ENCODE measurements around the gene ACTA2. TPM values are rescaled to one million over a fixed set of nuclear protein-coding genes. Genes with fewer than 3 reads are reported as not detected.
A peak's percentile ranks its signal among the peaks of the same experiment; 100 is the strongest.
"Not testable (repeated sequence)": the region's sequence is repeated elsewhere in the genome, so short reads cannot be mapped to it uniquely, and the experiment has no call there.

Gene ACTA2
- total and polyA plus RNA-seq, 4 donors, result 3,163 to 9,611 (median 4,255) TPM

DNA sequence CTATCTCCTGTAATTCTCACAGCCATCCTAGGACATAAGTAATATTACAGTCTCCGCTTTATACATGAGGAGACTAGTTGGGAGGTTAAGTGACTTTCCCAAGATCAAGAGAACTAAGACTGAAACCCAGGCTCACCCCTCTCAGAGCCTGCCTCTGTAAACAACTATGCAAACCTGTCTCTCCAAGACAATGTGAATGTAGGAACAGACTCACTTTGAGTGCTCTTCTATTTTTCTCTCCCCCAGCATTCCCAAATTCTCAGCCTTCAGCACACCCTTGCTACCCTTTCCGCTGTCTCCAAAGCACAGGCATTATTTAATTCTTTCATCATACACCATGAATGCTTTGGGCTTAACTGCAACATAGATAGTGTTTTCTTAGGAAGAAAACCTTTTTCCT lies 13.6 kb downstream of the ACTA2 start:
- peak overlapping the region; percentile 16 to 50 for H3K27ac ChIP-seq (ENCODE audit: low read depth in 1 of 2, low read length in 2 of 2)
- no peaks in the 10 kb centered on the region for H3K4me1 ChIP-seq (ENCODE audit: control insufficient read depth in 1 of 2, insufficient read depth in 2 of 2, low read length in 2 of 2)
- ATAC-seq (ENCODE audit: low FRiP score), result no peak
- H3K4me3 ChIP-seq (ENCODE audit: low read length in 2 of 2), result no peak overlapping the region
- no peaks in the 10 kb centered on the region for H3K27me3 ChIP-seq (ENCODE audit: control insufficient read depth in 1 of 2, insufficient read depth in 2 of 2, low read length in 1 of 2)
- H3K36me3 ChIP-seq (ENCODE audit: control insufficient read depth in 1 of 2, insufficient read depth in 2 of 2, low read length in 1 of 2), result peaks cover 30 to 39% of the 10 kb centered on the region in 2 donors
- WGBS, 2 donors, result 82 to 83% methylated on average over 2 of the region's 2 CpGs
- intact Hi-C loops (cut with DNase I), result loop anchor here in 1 of 2 donors (10.0 kb wide), 1 partner anchor 276 kb away; no protein-coding TSS in a partner anchor
- H3K9me3 ChIP-seq (ENCODE audit: control insufficient read depth, low read length), result no peaks in the 10 kb centered on the region
- DNase-seq, result no peak

DNA sequence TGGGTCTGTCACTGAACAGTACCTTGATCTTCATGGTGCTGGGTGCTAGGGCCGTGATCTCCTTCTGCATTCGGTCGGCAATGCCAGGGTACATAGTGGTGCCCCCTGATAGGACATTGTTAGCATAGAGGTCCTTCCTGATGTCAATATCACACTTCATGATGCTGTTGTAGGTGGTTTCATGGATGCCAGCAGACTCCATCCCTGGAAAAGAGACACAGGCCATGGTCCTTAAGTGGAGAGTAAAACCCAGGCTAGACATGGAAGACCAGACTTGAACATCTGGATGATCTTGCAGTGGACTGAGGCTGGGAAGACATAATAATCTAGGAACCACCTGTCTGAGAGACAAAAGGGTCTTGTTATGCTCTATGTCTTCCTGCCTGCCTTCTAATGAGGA lies 14.5 kb downstream of the ACTA2 start:
- intact Hi-C loops (cut with DNase I), result loop anchor here in 1 of 2 donors (10.0 kb wide), 1 partner anchor 277 kb away; no protein-coding TSS in a partner anchor
- H3K9me3 ChIP-seq (ENCODE audit: control insufficient read depth, low read length), result no peaks in the 10 kb centered on the region
- H3K4me3 ChIP-seq (ENCODE audit: low read length in 2 of 2), result no peak overlapping the region
- no peak for DNase-seq
- peak overlapping the region; percentile 30 to 42 for H3K27ac ChIP-seq (ENCODE audit: low read depth in 1 of 2, low read length in 2 of 2)
- H3K36me3 ChIP-seq (ENCODE audit: control insufficient read depth in 1 of 2, insufficient read depth in 2 of 2, low read length in 1 of 2), result peaks cover 22 to 36% of the 10 kb centered on the region in 2 donors
- 38 to 39% methylated on average over 3 of the region's 3 CpGs for whole genome bisulfite sequencing, 2 donors
- no peak for ATAC-seq (ENCODE audit: low FRiP score)
- no peaks in the 10 kb centered on the region for H3K4me1 ChIP-seq (ENCODE audit: control insufficient read depth in 1 of 2, insufficient read depth in 2 of 2, low read length in 2 of 2)
- no peaks in the 10 kb centered on the region for H3K27me3 ChIP-seq (ENCODE audit: control insufficient read depth in 1 of 2, insufficient read depth in 2 of 2, low read length in 1 of 2)

DNA sequence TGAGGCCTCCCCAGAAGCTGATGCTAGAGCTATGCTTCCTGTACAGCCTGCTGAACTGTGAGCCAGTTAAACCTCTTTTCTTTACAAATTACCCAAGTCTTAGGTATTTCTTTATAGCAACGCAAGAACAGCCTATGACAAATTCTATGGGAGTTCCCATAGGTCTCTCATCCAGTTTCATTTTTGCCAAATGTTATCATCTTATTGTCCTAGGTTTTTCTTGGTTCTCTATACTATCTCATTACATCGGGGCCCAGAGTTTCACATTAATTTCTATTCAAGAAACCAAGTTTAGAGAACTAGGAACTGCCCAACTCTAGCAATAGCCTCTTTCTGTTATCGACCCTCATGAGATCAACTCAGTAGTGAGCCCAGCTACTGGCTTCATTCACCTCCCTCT lies 15.9 kb downstream of the ACTA2 start:
- ATAC-seq (ENCODE audit: low FRiP score) (no peak), DNase-seq (no peak)
- peak overlapping the region in 1 of 2 donors; percentile 42 for H3K27ac ChIP-seq (ENCODE audit: low read depth in 1 of 2, low read length in 2 of 2)
- no peaks in the 10 kb centered on the region for H3K27me3 ChIP-seq (ENCODE audit: control insufficient read depth in 1 of 2, insufficient read depth in 2 of 2, low read length in 1 of 2)
- no peaks in the 10 kb centered on the region for H3K9me3 ChIP-seq (ENCODE audit: control insufficient read depth, low read length)
- no peaks in the 10 kb centered on the region for H3K4me1 ChIP-seq (ENCODE audit: control insufficient read depth in 1 of 2, insufficient read depth in 2 of 2, low read length in 2 of 2)
- intact Hi-C loops (cut with DNase I), result loop anchor here in 1 of 2 donors (10.0 kb wide), 1 partner anchor 278 kb away; no protein-coding TSS in a partner anchor
- 23 to 26% methylated on average over 3 of the region's 3 CpGs for WGBS, 2 donors
- peaks cover 17 to 26% of the 10 kb centered on the region in 2 donors for H3K36me3 ChIP-seq (ENCODE audit: control insufficient read depth in 1 of 2, insufficient read depth in 2 of 2, low read length in 1 of 2)
- H3K4me3 ChIP-seq (ENCODE audit: low read length in 2 of 2), result no peak overlapping the region

DNA sequence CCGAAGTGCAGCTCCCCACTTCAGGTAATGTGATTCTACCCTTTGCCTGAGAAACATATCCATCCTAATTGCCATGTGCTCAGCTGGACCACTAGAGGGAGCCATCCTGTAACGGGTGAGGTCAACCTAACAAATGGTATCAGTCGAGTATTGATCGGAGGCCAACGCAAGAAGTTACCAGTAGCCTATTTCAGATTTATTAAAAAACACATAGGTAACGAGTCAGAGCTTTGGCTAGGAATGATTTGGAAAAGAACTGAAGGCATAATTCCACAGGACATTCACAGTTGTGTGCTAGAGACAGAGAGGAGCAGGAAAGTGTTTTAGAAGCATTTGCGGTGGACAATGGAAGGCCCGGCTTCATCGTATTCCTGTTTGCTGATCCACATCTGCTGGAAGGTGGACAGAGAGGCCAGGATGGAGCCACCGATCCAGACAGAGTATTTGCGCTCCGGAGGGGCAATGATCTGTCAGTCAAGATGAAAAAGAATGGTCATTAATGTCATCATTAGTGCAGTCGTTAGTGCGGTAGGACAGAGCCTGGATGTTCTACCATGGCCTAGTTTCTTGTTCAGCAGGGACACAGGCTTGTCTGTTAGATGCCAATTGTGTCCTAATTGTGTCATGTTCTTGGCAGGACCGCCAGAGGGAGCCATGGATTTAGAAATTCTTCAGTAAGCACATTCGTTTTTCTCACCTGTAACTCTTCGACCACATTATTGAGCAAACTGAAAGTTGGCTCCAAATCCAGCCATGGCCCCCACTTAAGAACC lies 17.5 kb downstream of the ACTA2 start:
- Histone ChIP-seq H3K27ac (ENCODE audit: low read depth in 1 of 2, low read length in 2 of 2) (peak overlapping the region in 1 of 2 donors; percentile 81), H3K27me3 (ENCODE audit: control insufficient read depth in 1 of 2, insufficient read depth in 2 of 2, low read length in 1 of 2) (no peaks in the 10 kb centered on the region), H3K36me3 (ENCODE audit: control insufficient read depth in 1 of 2, insufficient read depth in 2 of 2, low read length in 1 of 2) (peaks cover 14 to 17% of the 10 kb centered on the region in 2 donors), H3K9me3 (ENCODE audit: control insufficient read depth, low read length) (no peaks in the 10 kb centered on the region), H3K4me1 (ENCODE audit: control insufficient read depth in 1 of 2, insufficient read depth in 2 of 2, low read length in 2 of 2) (no peaks in the 10 kb centered on the region), H3K4me3 (ENCODE audit: low read length in 2 of 2) (no peak overlapping the region)
- ATAC-seq (ENCODE audit: low FRiP score), result peak; percentile 67
- WGBS, 2 donors, result 12 to 13% methylated on average over 17 of the region's 17 CpGs
- intact Hi-C loops (cut with DNase I), result loop anchor here in 1 of 2 donors (2.0 to 10.0 kb wide), 2 partner anchors 56 to 280 kb away; partner anchors contain the start of gene FAS
- DNase-seq, result peak in 1 of 2 donors; percentile 76

DNA sequence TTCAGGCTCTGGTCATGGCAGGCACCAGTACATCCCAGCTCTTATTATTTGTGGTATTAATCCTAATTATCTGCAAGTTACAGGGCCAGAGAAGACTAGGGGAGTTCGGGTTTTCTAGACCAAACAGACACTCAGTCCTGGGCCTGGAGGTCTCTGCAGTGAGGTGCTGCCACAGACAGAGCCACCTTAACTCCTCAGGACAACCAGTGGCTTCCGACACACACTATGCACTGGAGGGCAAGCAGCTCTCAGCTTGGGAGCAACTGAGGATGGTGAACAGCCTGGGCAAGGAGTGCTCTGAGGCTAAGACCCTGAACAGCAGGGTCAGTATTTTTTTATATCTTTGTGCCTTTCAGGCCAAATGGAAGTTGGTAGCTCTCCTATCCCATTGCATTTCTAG lies 19.0 kb downstream of the ACTA2 start:
- 13 to 18% methylated on average over 2 of the region's 2 CpGs for WGBS, 2 donors
- no peak overlapping the region for H3K4me3 ChIP-seq (ENCODE audit: low read length in 2 of 2)
- no peaks in the 10 kb centered on the region for H3K9me3 ChIP-seq (ENCODE audit: control insufficient read depth, low read length)
- ATAC-seq (ENCODE audit: low FRiP score) (peak; percentile 4), DNase-seq (no peak)
- H3K27me3 ChIP-seq (ENCODE audit: control insufficient read depth in 1 of 2, insufficient read depth in 2 of 2, low read length in 1 of 2), result no peaks in the 10 kb centered on the region
- H3K36me3 ChIP-seq (ENCODE audit: control insufficient read depth in 1 of 2, insufficient read depth in 2 of 2, low read length in 1 of 2), result peaks cover 6 to 9% of the 10 kb centered on the region in 2 donors
- no peaks in the 10 kb centered on the region for H3K4me1 ChIP-seq (ENCODE audit: control insufficient read depth in 1 of 2, insufficient read depth in 2 of 2, low read length in 2 of 2)
- H3K27ac ChIP-seq (ENCODE audit: low read depth in 1 of 2, low read length in 2 of 2), result peak overlapping the region in 1 of 2 donors; percentile 76
- intact Hi-C loops (cut with DNase I), result loop anchor here (2.0 to 10.0 kb wide), 4 partner anchors 57 to 281 kb away; partner anchors contain the start of gene FAS (in 1 of the 2)

DNA sequence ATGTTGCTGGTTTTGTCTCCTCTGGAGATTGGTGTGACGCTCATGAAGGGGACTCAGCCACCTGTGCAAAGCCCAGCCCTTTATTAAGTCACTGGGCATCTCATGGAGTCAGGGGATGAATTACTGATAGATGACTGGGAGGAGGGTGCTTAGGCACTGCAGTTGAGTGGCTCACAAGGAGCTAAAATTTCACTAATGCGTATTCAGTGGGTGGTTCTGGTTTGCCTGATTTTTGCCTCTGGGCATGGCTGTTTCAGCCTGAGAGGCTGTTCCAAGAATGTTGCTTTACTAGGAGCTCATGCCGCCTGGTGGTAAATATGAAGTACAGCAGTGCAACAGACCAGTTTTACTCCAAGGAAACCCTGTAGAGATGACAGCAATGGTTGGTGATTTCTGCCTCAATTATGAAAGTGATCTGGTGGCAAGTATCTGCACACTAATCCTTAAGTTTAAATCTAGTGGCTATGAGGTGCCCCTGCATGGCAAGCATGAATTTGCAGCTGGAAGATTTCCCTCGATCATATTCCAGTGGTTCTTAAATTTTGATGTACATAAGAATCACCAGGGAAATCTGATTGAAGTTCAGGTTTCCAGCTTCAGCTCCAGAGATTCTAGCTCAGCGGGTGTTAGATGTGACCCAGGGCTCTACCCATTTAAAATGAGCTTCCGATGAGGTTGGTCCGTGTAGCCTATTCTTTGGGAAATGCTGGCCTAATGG lies 19.9 kb downstream of the ACTA2 start:
- H3K36me3 ChIP-seq (ENCODE audit: control insufficient read depth in 1 of 2, insufficient read depth in 2 of 2, low read length in 1 of 2), result peaks cover 3 to 7% of the 10 kb centered on the region in 2 donors
- no peaks in the 10 kb centered on the region for H3K27me3 ChIP-seq (ENCODE audit: control insufficient read depth in 1 of 2, insufficient read depth in 2 of 2, low read length in 1 of 2)
- H3K27ac ChIP-seq (ENCODE audit: low read depth in 1 of 2, low read length in 2 of 2), result peak overlapping the region in 1 of 2 donors; percentile 81
- intact Hi-C loops (cut with DNase I), result loop anchor here (1.0 to 10.0 kb wide), 5 partner anchors 52 to 282 kb away; partner anchors contain the start of genes FAS (in 1 of the 2) and STAMBPL1 (in 1 of the 2)
- H3K4me1 ChIP-seq (ENCODE audit: control insufficient read depth in 1 of 2, insufficient read depth in 2 of 2, low read length in 2 of 2), result no peaks in the 10 kb centered on the region
- no peaks in the 10 kb centered on the region for H3K9me3 ChIP-seq (ENCODE audit: control insufficient read depth, low read length)
- H3K4me3 ChIP-seq (ENCODE audit: low read length in 2 of 2), result no peak overlapping the region
- WGBS, 2 donors, result 7 to 12% methylated on average over 7 of the region's 7 CpGs
- DNase-seq (peak in 1 of 2 donors; percentile 68), ATAC-seq (ENCODE audit: low FRiP score) (peak; percentile 87)

DNA sequence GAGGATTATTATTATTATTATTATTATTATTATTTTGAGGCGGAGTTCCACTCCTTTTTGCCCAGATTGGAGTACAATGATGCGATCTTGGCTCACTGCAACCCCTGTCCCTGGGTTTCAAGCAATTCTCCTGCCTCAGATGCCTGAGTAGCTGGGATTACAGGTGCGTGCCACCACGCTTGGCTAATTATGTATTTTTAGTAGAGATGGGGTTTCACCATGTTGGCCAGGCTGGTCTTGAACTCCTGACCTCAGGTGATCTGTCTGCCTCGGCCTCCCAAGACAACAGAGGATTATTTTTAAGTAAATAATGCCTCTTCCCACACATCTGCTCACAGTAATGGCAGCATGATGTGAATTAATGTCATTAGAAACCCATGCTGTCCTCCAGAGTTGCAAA lies 20.5 kb downstream of the ACTA2 start:
- H3K9me3 ChIP-seq (ENCODE audit: control insufficient read depth, low read length); H3K36me3 ChIP-seq (ENCODE audit: control insufficient read depth in 1 of 2, insufficient read depth in 2 of 2, low read length in 1 of 2); DNase-seq; H3K4me1 ChIP-seq (ENCODE audit: control insufficient read depth in 1 of 2, insufficient read depth in 2 of 2, low read length in 2 of 2); ATAC-seq (ENCODE audit: low FRiP score); H3K4me3 ChIP-seq (ENCODE audit: low read length in 2 of 2); H3K27me3 ChIP-seq (ENCODE audit: control insufficient read depth in 1 of 2, insufficient read depth in 2 of 2, low read length in 1 of 2): not testable (repeated sequence)
- H3K27ac ChIP-seq (ENCODE audit: low read depth in 1 of 2, low read length in 2 of 2), result peak overlapping the region in 1 of 2 donors; percentile 81
- 51 to 56% methylated on average over 5 of the region's 5 CpGs for WGBS, 2 donors
- intact Hi-C loops (cut with DNase I), result loop anchor here (1.0 to 10.0 kb wide), 5 partner anchors 52 to 283 kb away; partner anchors contain the start of genes FAS (in 1 of the 2) and STAMBPL1 (in 1 of the 2)

DNA sequence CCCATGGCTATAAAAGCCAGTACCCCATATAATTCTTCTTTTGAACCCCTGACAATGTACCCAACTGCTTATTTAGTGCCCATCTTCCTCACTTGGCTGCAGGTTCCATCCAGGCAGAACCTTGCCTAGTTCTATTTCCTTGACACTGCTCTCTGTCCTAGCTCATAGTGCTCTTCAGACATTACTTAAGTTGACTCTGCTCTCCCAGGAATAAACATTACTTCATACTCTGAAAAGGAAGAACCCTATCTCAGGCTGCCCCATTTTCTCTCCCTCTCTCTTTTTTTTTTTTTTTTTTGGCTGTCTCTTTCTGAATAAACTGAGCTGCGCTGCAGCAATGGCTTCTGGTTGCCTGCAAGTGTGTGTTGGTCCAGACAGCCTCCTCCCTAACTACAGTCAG lies 21.0 kb downstream of the ACTA2 start:
- intact Hi-C loops (cut with DNase I), result loop anchor here in 1 of 2 donors (10.0 kb wide), 1 partner anchor 283 kb away; no protein-coding TSS in a partner anchor
- Histone ChIP-seq H3K27ac (ENCODE audit: low read depth in 1 of 2, low read length in 2 of 2) (peak overlapping the region in 1 of 2 donors; percentile 0), H3K4me3 (ENCODE audit: low read length in 2 of 2) (no peak overlapping the region), H3K4me1 (ENCODE audit: control insufficient read depth in 1 of 2, insufficient read depth in 2 of 2, low read length in 2 of 2) (no peaks in the 10 kb centered on the region), H3K9me3 (ENCODE audit: control insufficient read depth, low read length) (no peaks in the 10 kb centered on the region), H3K36me3 (ENCODE audit: control insufficient read depth in 1 of 2, insufficient read depth in 2 of 2, low read length in 1 of 2) (peaks cover 3% of the 10 kb centered on the region in 2 donors), H3K27me3 (ENCODE audit: control insufficient read depth in 1 of 2, insufficient read depth in 2 of 2, low read length in 1 of 2) (no peaks in the 10 kb centered on the region)
- WGBS, 2 donors, result 11 to 12% methylated on average over 1 of the region's 1 CpG
- ATAC-seq (ENCODE audit: low FRiP score), result peak; percentile 42
- DNase-seq, result no peak

Measured in aorta (tissue), 5 donors.